H1 (cell line): ENCODE data around the gene UBE3C. TPM values are rescaled to one million over a fixed set of nuclear protein-coding genes. Genes with fewer than 3 reads are reported as not detected.

Experiments
- CTCF ChIA-PET: fragments of 300-600 bp; sonication (Branson Sonifier 250); formaldehyde crosslinking; loops from one replicate; lab custom pipeline; 2021; ENCODE audit not compliant: partially characterized antibody; lab: Charles Lee
- POLR2A ChIA-PET: fragments of 300-600 bp; sonication (Branson Sonifier 250); formaldehyde crosslinking; loops from one replicate; lab custom pipeline; 2021; ENCODE audit warnings: inconsistent platforms; ENCODE audit not compliant: partially characterized antibody; lab: Charles Lee
- DNase-seq, 2 experiments: peaks; one replicate each; pipeline versions ENCODE4 v3.0.0 to v3.0.0-alpha.2; 2010 to 2022; ENCODE audit warnings: low spot score in 2 of 2, low read depth in 1 of 2, mixed read lengths in 1 of 2
- FAIRE-seq: peaks from 2 replicates; lab custom pipeline; 2011; peaks lifted over from hg19 to GRCh38; lab: Jason Lieb, UNC
- H2AFZ ChIP-seq: 2 replicates; pipeline ENCODE4 v1.8.1; 2012; ENCODE audit warnings: low read length, inconsistent platforms
- H2AK5ac ChIP-seq: 2 replicates; pipeline ENCODE4 v1.6.1; 2013; ENCODE audit warnings: low read depth, low read length
- H2BK120ac ChIP-seq: replicated peaks from 2 replicates; pipeline ENCODE3; 2013; ENCODE audit warnings: low read depth, low read length, inconsistent platforms
- H2BK12ac ChIP-seq: 2 replicates; pipeline ENCODE4 v1.6.1; 2013; ENCODE audit warnings: low read depth, low read length
- H2BK15ac ChIP-seq: 2 replicates; pipeline ENCODE4 v1.6.1; 2013; ENCODE audit warnings: low read length
- H2BK20ac ChIP-seq: 2 replicates; pipeline ENCODE4 v1.6.1; 2013; ENCODE audit warnings: low read length
- H2BK5ac ChIP-seq: 2 replicates; pipeline ENCODE4 v1.6.1; 2013; ENCODE audit warnings: low read depth, low read length
- H3K14ac ChIP-seq: 2 replicates; pipeline ENCODE4 v1.6.1; 2013; ENCODE audit warnings: inconsistent platforms; ENCODE audit not compliant: insufficient read length
- H3K18ac ChIP-seq: 2 replicates; pipeline ENCODE4 v1.6.1; 2013; ENCODE audit warnings: low read length; ENCODE audit errors: extremely low read depth
- H3K23ac ChIP-seq: 2 replicates; pipeline ENCODE4 v1.6.1; 2013; ENCODE audit warnings: inconsistent platforms; ENCODE audit not compliant: insufficient read length
- H3K23me2 ChIP-seq: 2 replicates; pipeline ENCODE4 v1.6.1; 2013; ENCODE audit warnings: low read depth, low read length
- H3K27ac ChIP-seq: 2 replicates; pipeline ENCODE4 v1.6.1; 2011; ENCODE audit warnings: low read depth, low read length, inconsistent platforms
- H3K27me3 ChIP-seq, 4 experiments: replicated peaks in 1 of 4; 1 replicate in 1 of 4; 2 replicates in 3 of 4; pipeline versions ENCODE4 v1.6.1 to v1.8.1; 2011 to 2013; ENCODE audit warnings: low read length in 3 of 4, mild to moderate bottlenecking in 3 of 4, inconsistent platforms in 2 of 4, mixed read lengths in 2 of 4, moderate library complexity in 1 of 4; ENCODE audit not compliant: control insufficient read depth in 3 of 4, insufficient read depth in 3 of 4; ENCODE audit errors: extremely low read depth in 1 of 4
- H3K36me3 ChIP-seq, 4 experiments: 2 replicates each; pipeline versions ENCODE4 v1.6.1 to v1.8.1; 2011 to 2013; ENCODE audit warnings: mild to moderate bottlenecking in 4 of 4, low read length in 3 of 4, moderate library complexity in 2 of 4, control low read depth in 1 of 4, inconsistent platforms in 1 of 4; ENCODE audit not compliant: insufficient read depth in 4 of 4, control insufficient read depth in 2 of 4
- H3K4ac ChIP-seq: replicated peaks from 2 replicates; pipeline ENCODE3; 2013; ENCODE audit warnings: low read length, low read depth, mixed read lengths, inconsistent platforms; ENCODE audit not compliant: insufficient read length
- H3K4me1 ChIP-seq, 4 experiments: replicated peaks in 1 of 4; 1 replicate in 1 of 4; 2 replicates in 3 of 4; pipeline versions ENCODE4 v1.6.1 to v1.8.1; 2011 to 2013; ENCODE audit warnings: low read length in 3 of 4, inconsistent platforms in 2 of 4, mixed read lengths in 1 of 4; ENCODE audit not compliant: insufficient read depth in 4 of 4, control insufficient read depth in 3 of 4
- H3K4me2 ChIP-seq, 2 experiments: 2 replicates each; pipeline versions ENCODE4 v1.6.1 to v1.8.1; 2011 to 2013; ENCODE audit warnings: low read depth in 2 of 2, low read length in 2 of 2, control low read depth in 1 of 2, inconsistent platforms in 1 of 2, mild to moderate bottlenecking in 1 of 2; ENCODE audit not compliant: insufficient read depth in 1 of 2
- H3K4me3 ChIP-seq, 4 experiments: fragments of 200-600, 300-600 bp in 1 of 4; sonication (generic), shearing (Covaris generic), sonication (Bioruptor Twin) in 1 of 4; 2 replicates each; pipeline versions ENCODE4 v1.5.1 to v1.8.1; 2011 to 2016; ENCODE audit warnings: low read length in 4 of 4, low read depth in 3 of 4, control low read depth in 2 of 4, inconsistent platforms in 2 of 4, mild to moderate bottlenecking in 2 of 4, mixed read lengths in 1 of 4, moderate library complexity in 1 of 4; ENCODE audit not compliant: insufficient read depth in 2 of 4; ENCODE audit errors: extremely low read depth in 1 of 4
- H3K56ac ChIP-seq: replicated peaks from 2 replicates; pipeline ENCODE3; 2013; ENCODE audit warnings: low read depth, mild to moderate bottlenecking, mixed read lengths, low read length, inconsistent platforms; ENCODE audit not compliant: insufficient read length
- H3K79me1 ChIP-seq: 2 replicates; pipeline ENCODE4 v1.6.1; 2013; ENCODE audit warnings: low read depth, low read length, control low read depth
- H3K79me2 ChIP-seq, 2 experiments: 2 replicates each; pipeline versions ENCODE4 v1.6.1 to v1.8.1; 2012 to 2013; ENCODE audit warnings: low read length in 2 of 2, mild to moderate bottlenecking in 2 of 2, inconsistent platforms in 1 of 2; ENCODE audit not compliant: insufficient read depth in 2 of 2, control insufficient read depth in 1 of 2
- H3K9ac ChIP-seq, 4 experiments: replicated peaks in 1 of 4; 1 replicate in 1 of 4; 2 replicates in 3 of 4; pipeline versions ENCODE4 v1.6.1 to v1.8.1; 2011 to 2013; ENCODE audit warnings: low read depth in 3 of 4, low read length in 3 of 4, control low read depth in 2 of 4, mild to moderate bottlenecking in 2 of 4, moderate library complexity in 2 of 4, inconsistent platforms in 1 of 4; ENCODE audit errors: extremely low read depth in 1 of 4
- H3K9me3 ChIP-seq, 2 experiments: 2 replicates each; pipeline versions ENCODE4 v1.6.1 to v1.8.1; 2012 to 2013; ENCODE audit warnings: mild to moderate bottlenecking in 2 of 2, moderate library complexity in 2 of 2, control low read depth in 1 of 2, inconsistent platforms in 1 of 2, low read depth in 1 of 2, low read length in 1 of 2, mixed read lengths in 1 of 2; ENCODE audit not compliant: insufficient read depth in 2 of 2
- H4K20me1 ChIP-seq, 2 experiments: replicated peaks in 1 of 2; 2 replicates each; pipeline versions ENCODE3 to v1.8.1; 2011 to 2013; ENCODE audit warnings: inconsistent platforms in 2 of 2, low read length in 2 of 2, mild to moderate bottlenecking in 1 of 2; ENCODE audit not compliant: insufficient read depth in 2 of 2, control insufficient read depth in 1 of 2
- H4K5ac ChIP-seq: 2 replicates; pipeline ENCODE4 v1.6.1; 2013; ENCODE audit warnings: low read length, low read depth, mixed read lengths, inconsistent platforms; ENCODE audit not compliant: insufficient read length
- H4K8ac ChIP-seq: 2 replicates; pipeline ENCODE4 v1.8.0; 2013; ENCODE audit warnings: mild to moderate bottlenecking, moderate library complexity, low read length, inconsistent platforms; ENCODE audit not compliant: insufficient read depth; ENCODE audit errors: extremely low read depth
- H4K91ac ChIP-seq: replicated peaks from 2 replicates; pipeline ENCODE3; 2013; ENCODE audit warnings: low read length, mixed read lengths, inconsistent platforms; ENCODE audit not compliant: insufficient read length
- ATF2 ChIP-seq: IDR thresholded peaks from 2 replicates; pipeline ENCODE4 v1.6.1; 2012; ENCODE audit warnings: low read length, inconsistent platforms
- CBX8 ChIP-seq: fragments of 300-800, 300-1000 bp; sonication (generic); IDR thresholded peaks from 2 replicates; pipeline ENCODE4 v1.7.1; 2016; ENCODE audit warnings: low read depth, low read length, borderline replicate concordance
- CEBPB ChIP-seq: IDR thresholded peaks from 2 replicates; pipeline ENCODE4 v1.6.1; 2012; ENCODE audit warnings: low read depth, low read length
- CHD1 ChIP-seq: IDR thresholded peaks from 2 replicates; pipeline ENCODE4 v1.6.1; 2012; ENCODE audit warnings: low read depth, low read length, improper control_type of control experiment
- GABPA ChIP-seq: IDR thresholded peaks from 2 replicates; pipeline ENCODE4 v1.6.1; 2011; ENCODE audit warnings: mild to moderate bottlenecking, low read length, moderate library complexity, borderline replicate concordance; ENCODE audit not compliant: insufficient read depth
- MAFK ChIP-seq: IDR thresholded peaks from 2 replicates; pipeline ENCODE4 v1.6.1; 2012; ENCODE audit warnings: low read depth, mild to moderate bottlenecking, improper control_type of control experiment, low read length
- NANOG ChIP-seq: IDR thresholded peaks from 2 replicates; pipeline ENCODE4 v1.6.1; 2011; ENCODE audit warnings: low read length, low read depth, mild to moderate bottlenecking, inconsistent platforms; ENCODE audit not compliant: insufficient read depth, poor library complexity, severe bottlenecking
- RFX5 ChIP-seq: IDR thresholded peaks from 2 replicates; pipeline ENCODE4 v1.6.1; 2011; ENCODE audit warnings: low read depth, low read length, improper control_type of control experiment, borderline replicate concordance
- SP1 ChIP-seq: IDR thresholded peaks from 2 replicates; pipeline ENCODE4 v1.6.1; 2011; ENCODE audit warnings: low read depth, low read length
- WGBS, 2 experiments: shearing (Covaris generic) in 1 of 2; methylation state at CpG; one replicate each; pipeline versions ENCODE4 v1.1.6 to v1.1.7; 2013 to 2015; ENCODE audit warnings: low lambda C conversion rate in 2 of 2, mixed read lengths in 2 of 2, inconsistent platforms in 1 of 2, low coverage in 1 of 2, missing lambda C conversion rate in 1 of 2; ENCODE audit not compliant: insufficient replicate concordance in 2 of 2, insufficient coverage in 1 of 2, insufficient read length in 1 of 2; ENCODE audit errors: extremely low coverage in 1 of 2, missing lambda C conversion rate in 1 of 2; 5-methylcytosine and 5-hydroxymethylcytosine counted together
- polyA plus RNA-seq, 7 experiments: library from polyadenylated mRNA; depleted of rRNA in 3 of 7; stranded (reverse) in 5 of 7; unstranded in 2 of 7; fragments of >200 nt in 5 of 7; fragments of 200-250 nt in 2 of 7; gene quantifications; 1 replicate in 5 of 7; 2 replicates in 1 of 7; 4 replicates in 1 of 7; pipeline versions ENCODE4 v1.2.1 to v1.2.3, GENCODE V29; 2011 to 2013; ENCODE audit warnings: missing spikeins in 2 of 7, mixed read lengths in 2 of 7
- total RNA-seq: library from RNA; stranded (reverse); fragmentation: NEBNext Ultra II Directional; extraction: Animal tissue kit (Norgen Biotek cat#: 25700); gene quantifications from 2 replicates; pipeline ENCODE4 v1.2.1, GENCODE V29; 2021

UBE3C gene
- total and polyA plus RNA-seq, 2 of the 8 experiments (the other 6 are each of a cell fraction or from before 2014, with no cell fraction given) = 32.0 to 54.1 TPM

- H3K18ac ChIP-seq = no peak overlapping the region; the same call in 1 of the 2 replicates
- H3K27ac ChIP-seq = no peak overlapping the region
- H4K20me1 ChIP-seq = no peaks in the 10 kb centered on the region
- H3K9me3 ChIP-seq = peaks cover 13 to 15% of the 10 kb centered on the region in 2 experiments
- H3K4me1 ChIP-seq = peaks cover 0 to 9% (median 3%) of the 10 kb centered on the region in 4 experiments; a peak in 4 of 7 replicates
- H3K27me3 ChIP-seq = no peaks in the 10 kb centered on the region
- H3K23ac ChIP-seq = no peak overlapping the region
- DNase-seq = no peak
- H3K4me2 ChIP-seq = no peak overlapping the region
- H2BK5ac ChIP-seq = peak overlapping the region; percentile 60; the same call in 1 of the 2 replicates
- H3K4me3 ChIP-seq = no peak overlapping the region
- no peak overlapping the region for H3K9ac ChIP-seq
- no peak overlapping the region for H4K8ac ChIP-seq
- POLR2A ChIA-PET = no interaction called here
- H3K36me3 ChIP-seq = no peaks in the 10 kb centered on the region
- FAIRE-seq = no peak
- H2BK120ac ChIP-seq = no peak overlapping the region
- 0 out of 2 replicates have a peak overlapping the region, but pooled peaks have one; percentile 24 for H2AK5ac ChIP-seq
- H3K14ac ChIP-seq = no peak overlapping the region
- no peak overlapping the region for H3K56ac ChIP-seq
- 88% methylated on average over 20 of the region's 25 CpGs; no CpG with 5 or more reads in 1 of the 2 experiments for WGBS, 2 experiments
- H2BK20ac ChIP-seq = peak overlapping the region; percentile 48; the same call in 1 of the 2 replicates
- 0 out of 2 replicates have a peak overlapping the region, but pooled peaks have one; percentile 88 for H2BK15ac ChIP-seq
- H3K4ac ChIP-seq = no peak overlapping the region
- 0 out of 2 replicates have a peak overlapping the region, but pooled peaks have one; percentile 17 for H2BK12ac ChIP-seq
- H4K5ac ChIP-seq = no peak overlapping the region
- H3K79me1 ChIP-seq = no peaks in the 10 kb centered on the region
- no peaks in the 10 kb centered on the region for H3K23me2 ChIP-seq
- H2AFZ ChIP-seq = no peak overlapping the region
- H3K79me2 ChIP-seq = no peaks in the 10 kb centered on the region
- CTCF ChIA-PET = interaction anchor here (0.7 kb wide), 1 partner anchor 64 kb away, joined by 3 read pairs; no protein-coding TSS in a partner anchor
- H4K91ac ChIP-seq = peak overlapping the region; percentile 72
- TF ChIP-seq GABPA (no peak), CBX8 (no peak), RFX5 (no peak), SP1 (no peak), MAFK (no peak), NANOG (no peak), CHD1 (no peak), ATF2 (no peak), CEBPB (no peak)
Measured at GRCh38 chr7:157282141-157282801, 143.5 kb downstream of the UBE3C start.
